ENCODE results near the gene SCN4B.

DNA sequence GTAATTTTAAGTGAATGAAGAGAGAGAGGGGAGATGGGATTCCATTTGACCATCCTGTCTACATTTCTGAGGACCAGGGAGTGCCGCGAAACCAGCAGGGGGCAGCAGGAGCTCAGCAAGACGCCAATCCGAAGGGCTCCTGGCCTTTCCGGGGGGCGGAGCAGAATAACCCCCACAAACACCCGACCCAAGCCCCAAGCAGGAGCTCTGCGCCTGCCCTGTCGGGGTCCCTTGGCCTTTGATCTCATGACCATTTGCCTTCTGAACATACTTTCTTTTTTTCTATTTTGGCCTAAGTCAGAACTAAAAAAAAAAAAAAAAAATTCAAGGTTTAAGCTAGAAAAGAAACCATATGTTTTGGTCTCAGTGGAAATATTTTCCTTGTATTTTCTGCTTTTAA is 45.7 kb upstream of the SCN4B start:
- TF ChIP-seq, protein P1, sequence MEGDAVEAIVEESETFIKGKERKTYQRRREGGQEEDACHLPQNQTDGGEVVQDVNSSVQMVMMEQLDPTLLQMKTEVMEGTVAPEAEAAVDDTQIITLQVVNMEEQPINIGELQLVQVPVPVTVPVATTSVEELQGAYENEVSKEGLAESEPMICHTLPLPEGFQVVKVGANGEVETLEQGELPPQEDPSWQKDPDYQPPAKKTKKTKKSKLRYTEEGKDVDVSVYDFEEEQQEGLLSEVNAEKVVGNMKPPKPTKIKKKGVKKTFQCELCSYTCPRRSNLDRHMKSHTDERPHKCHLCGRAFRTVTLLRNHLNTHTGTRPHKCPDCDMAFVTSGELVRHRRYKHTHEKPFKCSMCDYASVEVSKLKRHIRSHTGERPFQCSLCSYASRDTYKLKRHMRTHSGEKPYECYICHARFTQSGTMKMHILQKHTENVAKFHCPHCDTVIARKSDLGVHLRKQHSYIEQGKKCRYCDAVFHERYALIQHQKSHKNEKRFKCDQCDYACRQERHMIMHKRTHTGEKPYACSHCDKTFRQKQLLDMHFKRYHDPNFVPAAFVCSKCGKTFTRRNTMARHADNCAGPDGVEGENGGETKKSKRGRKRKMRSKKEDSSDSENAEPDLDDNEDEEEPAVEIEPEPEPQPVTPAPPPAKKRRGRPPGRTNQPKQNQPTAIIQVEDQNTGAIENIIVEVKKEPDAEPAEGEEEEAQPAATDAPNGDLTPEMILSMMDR (IDR thresholded peaks at IDR 0.05) = peak; percentile 98
- TF ChIP-seq POLR2AphosphoS5 (IDR thresholded peaks at IDR 0.05; ENCODE audit: low read depth, low read length) = no peak
- TF ChIP-seq, protein P2, sequence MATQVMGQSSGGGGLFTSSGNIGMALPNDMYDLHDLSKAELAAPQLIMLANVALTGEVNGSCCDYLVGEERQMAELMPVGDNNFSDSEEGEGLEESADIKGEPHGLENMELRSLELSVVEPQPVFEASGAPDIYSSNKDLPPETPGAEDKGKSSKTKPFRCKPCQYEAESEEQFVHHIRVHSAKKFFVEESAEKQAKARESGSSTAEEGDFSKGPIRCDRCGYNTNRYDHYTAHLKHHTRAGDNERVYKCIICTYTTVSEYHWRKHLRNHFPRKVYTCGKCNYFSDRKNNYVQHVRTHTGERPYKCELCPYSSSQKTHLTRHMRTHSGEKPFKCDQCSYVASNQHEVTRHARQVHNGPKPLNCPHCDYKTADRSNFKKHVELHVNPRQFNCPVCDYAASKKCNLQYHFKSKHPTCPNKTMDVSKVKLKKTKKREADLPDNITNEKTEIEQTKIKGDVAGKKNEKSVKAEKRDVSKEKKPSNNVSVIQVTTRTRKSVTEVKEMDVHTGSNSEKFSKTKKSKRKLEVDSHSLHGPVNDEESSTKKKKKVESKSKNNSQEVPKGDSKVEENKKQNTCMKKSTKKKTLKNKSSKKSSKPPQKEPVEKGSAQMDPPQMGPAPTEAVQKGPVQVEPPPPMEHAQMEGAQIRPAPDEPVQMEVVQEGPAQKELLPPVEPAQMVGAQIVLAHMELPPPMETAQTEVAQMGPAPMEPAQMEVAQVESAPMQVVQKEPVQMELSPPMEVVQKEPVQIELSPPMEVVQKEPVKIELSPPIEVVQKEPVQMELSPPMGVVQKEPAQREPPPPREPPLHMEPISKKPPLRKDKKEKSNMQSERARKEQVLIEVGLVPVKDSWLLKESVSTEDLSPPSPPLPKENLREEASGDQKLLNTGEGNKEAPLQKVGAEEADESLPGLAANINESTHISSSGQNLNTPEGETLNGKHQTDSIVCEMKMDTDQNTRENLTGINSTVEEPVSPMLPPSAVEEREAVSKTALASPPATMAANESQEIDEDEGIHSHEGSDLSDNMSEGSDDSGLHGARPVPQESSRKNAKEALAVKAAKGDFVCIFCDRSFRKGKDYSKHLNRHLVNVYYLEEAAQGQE (IDR thresholded peaks at IDR 0.05; ENCODE audit: insufficient read depth in 1 of 2, low read depth in 2 of 2, low read length in 1 of 2) = no peak
